ENCODE measurements around the gene C6orf89. TPM values are rescaled to one million over a fixed set of nuclear protein-coding genes. Genes with fewer than 3 reads are reported as not detected.

Gene C6orf89
- total and polyA plus RNA-seq, 2 of the 13 experiments (the other 11 are each of a cell fraction or from before 2014, with no cell fraction given), result 22.1 to 32.2 TPM

DNA sequence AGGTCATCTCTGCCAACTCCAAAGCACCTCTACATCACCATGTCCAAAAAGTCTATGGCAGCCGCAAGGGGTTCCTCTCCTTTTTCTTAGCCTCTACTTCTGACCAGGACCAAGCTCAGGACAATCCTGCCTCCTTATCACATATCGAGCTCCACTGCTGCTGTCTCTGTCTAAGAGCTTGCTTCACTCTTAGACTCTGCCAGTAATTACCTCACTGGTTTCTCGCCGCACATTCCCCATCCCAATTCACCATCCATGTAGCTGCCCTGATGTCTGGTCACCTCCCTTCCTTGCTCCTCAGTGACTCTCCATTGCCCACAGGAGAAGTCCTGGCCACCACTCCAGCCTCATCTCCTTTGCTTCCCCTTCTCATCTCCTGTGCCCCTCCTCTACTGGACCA, 44.7 kb downstream of the C6orf89 start:
- in situ Hi-C loops (cut with HindIII; ENCODE audit: extremely low pct_ligation_motif_present, low pct_unique_long_range_greater_than_20kb) (no loop called here), intact Hi-C loops (cut with micrococcal nuclease; ENCODE audit: unreplicated experiment) (no loop called here)
- peaks cover 11% of the 10 kb centered on the region; the same call in 1 of the 2 replicates for H3K4me1 ChIP-seq (ENCODE audit: insufficient read depth, low read length)
- no peak overlapping the region for H3K27ac ChIP-seq (ENCODE audit: extremely low read length, insufficient read depth, low read length)
- no peaks in the 10 kb centered on the region for H3K27me3 ChIP-seq (ENCODE audit: control insufficient read depth in 1 of 2, insufficient read depth in 2 of 2, low read length in 2 of 2)
- FAIRE-seq (no peak), ATAC-seq (no peak), DNase-seq (ENCODE audit: low spot score) (no peak)
- H3K4me3 ChIP-seq (replicated peaks in 1 of 3; ENCODE audit: insufficient read depth in 1 of 3, low read depth in 2 of 3, low read length in 3 of 3), result no peak overlapping the region
- H4K20me1 ChIP-seq (ENCODE audit: insufficient read depth, low read length), result no peaks in the 10 kb centered on the region
- POLR2A ChIA-PET, result no interaction called here
- H3K79me2 ChIP-seq (ENCODE audit: insufficient read depth, low read length), result no peaks in the 10 kb centered on the region
- TF ChIP-seq SYNCRIP (IDR thresholded peaks at IDR 0.05; ENCODE audit: insufficient read depth, low read depth, low read length) (no peak), ZNF331 (CRISPR knock-in tag; IDR thresholded peaks at IDR 0.05) (no peak), IRF2 (CRISPR knock-in tag; IDR thresholded peaks at IDR 0.05) (no peak)
- no TSS peak for BruUV-seq (replicated peaks)
- no peak overlapping the region for H3K9ac ChIP-seq (ENCODE audit: insufficient read depth, low read depth, low read length)
- CTCF ChIA-PET (ENCODE audit: low intra/inter-chr PET ratio, low total read pairs), result no interaction called here
- H3K36me3 ChIP-seq (replicated peaks in 1 of 2; ENCODE audit: control insufficient read depth in 1 of 2, insufficient read depth in 2 of 2, low read length in 2 of 2), result no peaks in the 10 kb centered on the region; a peak in 1 of 5 replicates
- no peaks in the 10 kb centered on the region for H3K9me3 ChIP-seq (ENCODE audit: low read length)
- no peak overlapping the region for H3K4me2 ChIP-seq (ENCODE audit: low read depth, low read length)
- WGBS (ENCODE audit: low lambda C conversion rate), result 82% methylated on average over 4 of the region's 4 CpGs
- no peak overlapping the region for H2AFZ ChIP-seq (ENCODE audit: low read length)

GRCh38 chr6:36933102-36933501, 47.4 kb downstream of the C6orf89 start:
- Histone ChIP-seq H2AFZ (ENCODE audit: low read length) (no peak overlapping the region), H3K36me3 (replicated peaks in 1 of 2; ENCODE audit: control insufficient read depth in 1 of 2, insufficient read depth in 2 of 2, low read length in 2 of 2) (no peaks in the 10 kb centered on the region), H3K79me2 (ENCODE audit: insufficient read depth, low read length) (no peaks in the 10 kb centered on the region), H3K4me3 (replicated peaks in 1 of 3; ENCODE audit: insufficient read depth in 1 of 3, low read depth in 2 of 3, low read length in 3 of 3) (no peak overlapping the region), H3K27ac (ENCODE audit: extremely low read length, insufficient read depth, low read length) (no peak overlapping the region), H3K9me3 (ENCODE audit: low read length) (no peaks in the 10 kb centered on the region), H3K4me1 (ENCODE audit: insufficient read depth, low read length) (no peaks in the 10 kb centered on the region), H3K4me2 (ENCODE audit: low read depth, low read length) (no peak overlapping the region), H3K9ac (ENCODE audit: insufficient read depth, low read depth, low read length) (no peak overlapping the region), H3K27me3 (ENCODE audit: control insufficient read depth in 1 of 2, insufficient read depth in 2 of 2, low read length in 2 of 2) (peaks cover 1 to 8% of the 10 kb centered on the region in 2 experiments; a peak in 2 of 5 replicates), H4K20me1 (ENCODE audit: insufficient read depth, low read length) (no peaks in the 10 kb centered on the region)
- intact Hi-C loops (cut with micrococcal nuclease; ENCODE audit: unreplicated experiment), result no loop called here
- BruUV-seq (replicated peaks), result no TSS peak
- ATAC-seq (no peak), DNase-seq (ENCODE audit: low spot score) (no peak), FAIRE-seq (no peak)
- CTCF ChIA-PET (ENCODE audit: low intra/inter-chr PET ratio, low total read pairs), result no interaction called here
- in situ Hi-C loops (cut with HindIII; ENCODE audit: extremely low pct_ligation_motif_present, low pct_unique_long_range_greater_than_20kb), result no loop called here
- WGBS (ENCODE audit: low lambda C conversion rate), result 22% methylated on average over 2 of the region's 2 CpGs
- POLR2A ChIA-PET, result no interaction called here
- TF ChIP-seq AHR (CRISPR knock-in tag; IDR thresholded peaks at IDR 0.05) (no peak), ZNF773 (CRISPR knock-in tag; IDR thresholded peaks at IDR 0.05; ENCODE audit: borderline replicate concordance) (no peak), ZBTB21 (CRISPR knock-in tag; IDR thresholded peaks at IDR 0.05) (no peak), HMG20B (CRISPR knock-in tag; conservative IDR thresholded peaks at IDR 0.05) (no peak), MED1 (CRISPR knock-in tag; IDR thresholded peaks at IDR 0.05) (no peak), PHF5A (CRISPR knock-in tag; IDR thresholded peaks at IDR 0.05; ENCODE audit: low read depth, unreplicated experiment) (no peak), ZSCAN5A (CRISPR knock-in tag; IDR thresholded peaks at IDR 0.05; ENCODE audit: borderline replicate concordance) (no peak), POLR2G (IDR thresholded peaks at IDR 0.05; ENCODE audit: low read depth, low read length) (no peak), ZNF605 (CRISPR knock-in tag; IDR thresholded peaks at IDR 0.05) (no peak), ZNF335 (CRISPR knock-in tag; IDR thresholded peaks at IDR 0.05) (no peak), ZNF556 (CRISPR knock-in tag; IDR thresholded peaks at IDR 0.05; ENCODE audit: borderline replicate concordance) (no peak)
- TF ChIP-seq, protein P1, sequence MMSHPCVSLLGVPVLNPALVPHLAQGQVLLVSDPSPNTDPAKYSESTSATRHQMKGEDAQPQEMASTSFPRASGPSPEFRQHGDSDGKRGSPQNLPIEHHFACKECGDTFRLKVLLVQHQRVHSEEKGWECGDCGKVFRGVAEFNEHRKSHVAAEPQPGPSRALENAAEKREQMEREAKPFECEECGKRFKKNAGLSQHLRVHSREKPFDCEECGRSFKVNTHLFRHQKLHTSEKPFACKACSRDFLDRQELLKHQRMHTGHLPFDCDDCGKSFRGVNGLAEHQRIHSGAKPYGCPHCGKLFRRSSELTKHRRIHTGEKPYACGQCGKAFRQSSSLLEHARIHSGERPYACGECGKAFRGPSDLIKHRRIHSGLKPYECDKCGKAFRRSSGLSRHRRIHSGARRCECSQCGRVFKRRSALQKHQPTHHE (CRISPR knock-in tag; IDR thresholded peaks at IDR 0.05; ENCODE audit: borderline replicate concordance), result no peak
- TF ChIP-seq, protein P2, sequence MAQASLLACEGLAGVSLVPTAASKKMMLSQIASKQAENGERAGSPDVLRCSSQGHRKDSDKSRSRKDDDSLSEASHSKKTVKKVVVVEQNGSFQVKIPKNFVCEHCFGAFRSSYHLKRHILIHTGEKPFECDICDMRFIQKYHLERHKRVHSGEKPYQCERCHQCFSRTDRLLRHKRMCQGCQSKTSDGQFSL (CRISPR knock-in tag; IDR thresholded peaks at IDR 0.05), result no peak
- TF ChIP-seq, protein P3, sequence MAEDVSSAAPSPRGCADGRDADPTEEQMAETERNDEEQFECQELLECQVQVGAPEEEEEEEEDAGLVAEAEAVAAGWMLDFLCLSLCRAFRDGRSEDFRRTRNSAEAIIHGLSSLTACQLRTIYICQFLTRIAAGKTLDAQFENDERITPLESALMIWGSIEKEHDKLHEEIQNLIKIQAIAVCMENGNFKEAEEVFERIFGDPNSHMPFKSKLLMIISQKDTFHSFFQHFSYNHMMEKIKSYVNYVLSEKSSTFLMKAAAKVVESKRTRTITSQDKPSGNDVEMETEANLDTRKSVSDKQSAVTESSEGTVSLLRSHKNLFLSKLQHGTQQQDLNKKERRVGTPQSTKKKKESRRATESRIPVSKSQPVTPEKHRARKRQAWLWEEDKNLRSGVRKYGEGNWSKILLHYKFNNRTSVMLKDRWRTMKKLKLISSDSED (CRISPR knock-in tag; IDR thresholded peaks at IDR 0.05), result no peak

Data from HepG2 (cell line).